ENCODE measurements around the gene CAB39L. TPM values are rescaled to one million over a fixed set of nuclear protein-coding genes. Genes with fewer than 3 reads are reported as not detected.
A peak's percentile ranks its signal among the peaks of the same experiment; 100 is the strongest.

CAB39L gene
- total and polyA plus RNA-seq, 3 donors from 2014 or later: 23.2 to 46.9 (median 26.0) TPM

- no peaks in the 10 kb centered on the region for H3K27me3 ChIP-seq
- H3K36me3 ChIP-seq (ENCODE audit: low read depth, missing control alignments): no peaks in the 10 kb centered on the region
- WGBS, 2 donors: 65 to 67% methylated on average over 4 of the region's 4 CpGs
- no peak overlapping the region for H3K27ac ChIP-seq
- intact Hi-C loops (cut with DNase I; ENCODE audit: low total_unique reads): no loop called here
- DNase-seq: no peak
- H3K4me1 ChIP-seq: peaks cover 3% of the 10 kb centered on the region
- TF ChIP-seq POLR2A (IDR thresholded peaks at IDR 0.05): no peak
- TF ChIP-seq CTCF (IDR thresholded peaks at IDR 0.05): no peak
- no peaks in the 10 kb centered on the region for H3K9me3 ChIP-seq
- no peak overlapping the region for H3K4me3 ChIP-seq
Observed at GRCh38 chr13:49371943-49372613, 71.8 kb downstream of the CAB39L start.

DNA sequence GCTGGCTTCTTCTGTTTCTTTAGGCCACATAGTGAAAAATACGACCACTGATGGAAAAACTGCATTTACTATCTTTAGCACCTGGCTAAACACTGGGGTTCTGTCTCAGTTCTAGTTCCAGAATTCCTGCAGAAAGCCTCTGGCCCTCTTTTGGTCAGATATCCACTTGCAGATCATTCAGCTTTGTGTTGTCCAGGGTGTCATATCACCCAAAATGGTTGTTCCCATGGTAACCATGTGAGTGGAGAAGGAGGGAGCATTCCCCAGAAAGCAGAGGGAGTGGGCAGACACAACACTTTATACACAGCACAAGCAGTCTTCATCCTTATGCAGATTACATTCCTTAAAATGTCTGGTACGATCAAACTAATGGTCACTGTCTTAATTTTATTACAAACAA is 73.5 kb downstream of the CAB39L start:
- H3K27me3 ChIP-seq: no peaks in the 10 kb centered on the region
- no peaks in the 10 kb centered on the region for H3K9me3 ChIP-seq
- H3K4me1 ChIP-seq: peaks cover 3% of the 10 kb centered on the region
- intact Hi-C loops (cut with DNase I; ENCODE audit: low total_unique reads): no loop called here
- no peak overlapping the region for H3K4me3 ChIP-seq
- TF ChIP-seq POLR2A (IDR thresholded peaks at IDR 0.05) (no peak), CTCF (IDR thresholded peaks at IDR 0.05) (no peak)
- no peak for DNase-seq
- H3K27ac ChIP-seq: no peak overlapping the region
- 50 to 71% methylated on average over 2 of the region's 2 CpGs for WGBS, 2 donors
- H3K36me3 ChIP-seq (ENCODE audit: low read depth, missing control alignments): no peaks in the 10 kb centered on the region

GRCh38 chr13:49369866-49370265 is 74.0 kb downstream of the CAB39L start:
- Histone ChIP-seq H3K9me3 (no peaks in the 10 kb centered on the region), H3K4me1 (peaks cover 3% of the 10 kb centered on the region), H3K4me3 (no peak overlapping the region), H3K36me3 (ENCODE audit: low read depth, missing control alignments) (no peaks in the 10 kb centered on the region), H3K27ac (no peak overlapping the region), H3K27me3 (no peaks in the 10 kb centered on the region)
- WGBS, 2 donors: 88 to 95% methylated on average over 4 of the region's 4 CpGs
- TF ChIP-seq POLR2A (IDR thresholded peaks at IDR 0.05): no peak
- DNase-seq: no peak
- intact Hi-C loops (cut with DNase I; ENCODE audit: low total_unique reads): no loop called here

DNA sequence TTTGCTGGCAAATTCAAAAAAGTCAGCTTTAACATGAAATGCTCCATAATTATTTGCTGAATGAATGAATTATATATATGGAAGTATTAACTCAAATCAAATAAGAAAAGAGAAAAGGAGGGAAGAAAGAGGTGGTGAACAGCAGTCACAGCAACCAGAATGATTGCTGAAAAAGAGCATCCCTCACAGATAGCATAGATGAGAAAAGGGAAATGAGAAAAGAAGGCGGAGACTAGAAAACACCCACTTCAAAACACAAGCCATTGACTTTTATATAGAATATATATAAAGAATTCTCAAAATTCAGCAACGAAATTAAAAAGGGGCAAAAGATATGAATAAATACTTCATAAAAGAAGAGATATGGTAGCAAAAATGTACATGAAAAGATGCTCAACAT is 75.2 kb downstream of the CAB39L start:
- no peak for DNase-seq
- no peaks in the 10 kb centered on the region for H3K36me3 ChIP-seq (ENCODE audit: low read depth, missing control alignments)
- TF ChIP-seq CTCF (IDR thresholded peaks at IDR 0.05): no peak
- H3K27me3 ChIP-seq: no peaks in the 10 kb centered on the region
- no peak overlapping the region for H3K4me3 ChIP-seq
- H3K27ac ChIP-seq: no peak overlapping the region
- intact Hi-C loops (cut with DNase I; ENCODE audit: low total_unique reads): no loop called here
- H3K4me1 ChIP-seq: peaks cover 3% of the 10 kb centered on the region
- WGBS, 2 donors: 80 to 90% methylated on average over 2 of the region's 2 CpGs
- no peaks in the 10 kb centered on the region for H3K9me3 ChIP-seq

DNA sequence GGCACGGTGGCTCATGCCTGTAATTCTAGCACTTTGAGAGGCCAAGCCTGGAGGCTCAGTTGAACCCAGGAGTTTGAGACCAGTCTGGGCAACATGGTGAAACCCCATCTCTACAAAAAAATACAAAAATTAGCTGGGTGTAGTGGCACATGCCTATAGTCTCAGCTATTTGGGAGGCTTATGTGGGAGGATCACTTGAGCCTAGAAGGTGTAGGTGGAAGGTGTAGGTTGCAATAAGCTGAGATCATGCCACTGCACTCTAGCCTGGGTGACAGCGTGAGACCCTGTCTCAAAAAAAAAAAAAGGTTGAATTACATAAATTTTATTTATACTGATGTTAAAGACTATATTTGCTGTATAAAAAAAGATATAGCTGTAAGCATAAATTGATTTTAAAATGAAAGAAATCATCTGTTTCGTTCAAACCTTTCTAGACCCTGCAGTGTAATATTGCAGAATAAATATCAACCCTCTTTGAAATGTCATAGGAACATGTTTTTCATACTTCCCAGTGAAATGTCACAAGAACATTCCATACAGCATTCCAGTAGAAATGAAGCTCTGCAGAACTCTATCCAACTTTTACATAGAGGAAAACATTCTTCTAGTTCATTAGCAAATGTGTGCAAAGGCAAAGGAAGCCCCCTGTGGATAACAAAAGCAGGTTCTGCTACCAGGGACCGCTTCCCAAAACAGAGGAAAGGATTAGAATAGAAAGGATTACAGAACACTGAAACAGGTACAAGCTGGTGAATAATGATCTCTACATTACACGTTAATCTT is 76.0 kb downstream of the CAB39L start:
- no peak for TF ChIP-seq CTCF (IDR thresholded peaks at IDR 0.05)
- TF ChIP-seq POLR2A (IDR thresholded peaks at IDR 0.05): no peak
- no peak for DNase-seq
- Histone ChIP-seq H3K27me3 (no peaks in the 10 kb centered on the region), H3K9me3 (no peaks in the 10 kb centered on the region), H3K27ac (peak overlapping the region in 1 of 2 donors; percentile 10), H3K4me1 (peaks cover 3% of the 10 kb centered on the region), H3K36me3 (ENCODE audit: low read depth, missing control alignments) (no peaks in the 10 kb centered on the region), H3K4me3 (no peak overlapping the region)
- intact Hi-C loops (cut with DNase I; ENCODE audit: low total_unique reads): no loop called here
- WGBS, 2 donors: 58 to 61% methylated on average over 5 of the region's 5 CpGs
